ENCODE data around the gene EYA4.

GRCh38 chr6:133358574-133359150 lies 117.5 kb downstream of the EYA4 start:
- TF ChIP-seq CTCF (IDR thresholded peaks at IDR 0.05; ENCODE audit: low read length) = no peak
- no peak for TF ChIP-seq EZH2 (IDR thresholded peaks at IDR 0.05; ENCODE audit: borderline replicate concordance, low read length)
